8988T (cell line): ENCODE measurements around the gene HIGD1C.
"Not testable (repeated sequence)": the region's sequence is repeated elsewhere in the genome, so short reads cannot be mapped to it uniquely, and the experiment has no call there.

Source experiments
- DNase-seq: peaks from one replicate; pipeline ENCODE4 v3.0.0; 2011

The HIGD1C gene

GRCh38 chr12:50952510-50952909 is at the start of gene HIGD1C:
TSS of gene HIGD1C (plus strand) at chr12:50952544. CDS start at chr12:50953999, 1,455 bp downstream.
- no peak for DNase-seq

DNA sequence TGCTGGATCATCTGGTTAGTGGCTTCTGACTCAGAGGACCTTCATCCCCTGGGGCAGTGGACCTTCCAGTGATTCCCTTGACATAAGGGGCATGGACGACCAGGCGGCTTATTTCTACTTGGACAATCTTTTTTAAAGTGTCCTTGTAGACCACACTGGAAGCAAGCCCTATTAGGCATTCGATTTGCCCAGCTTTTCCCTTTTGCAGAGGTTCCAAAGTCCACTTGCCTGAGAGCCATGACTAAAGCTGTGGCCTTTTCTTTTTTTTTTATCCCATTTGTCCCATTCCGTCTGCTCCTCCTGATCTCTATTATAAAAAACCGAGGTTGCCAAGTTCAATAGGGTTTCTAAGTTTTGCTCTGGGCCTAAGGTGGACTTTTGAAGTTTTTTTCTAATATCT is 43.9 kb upstream of the HIGD1C start:
- not testable (repeated sequence) for DNase-seq

DNA sequence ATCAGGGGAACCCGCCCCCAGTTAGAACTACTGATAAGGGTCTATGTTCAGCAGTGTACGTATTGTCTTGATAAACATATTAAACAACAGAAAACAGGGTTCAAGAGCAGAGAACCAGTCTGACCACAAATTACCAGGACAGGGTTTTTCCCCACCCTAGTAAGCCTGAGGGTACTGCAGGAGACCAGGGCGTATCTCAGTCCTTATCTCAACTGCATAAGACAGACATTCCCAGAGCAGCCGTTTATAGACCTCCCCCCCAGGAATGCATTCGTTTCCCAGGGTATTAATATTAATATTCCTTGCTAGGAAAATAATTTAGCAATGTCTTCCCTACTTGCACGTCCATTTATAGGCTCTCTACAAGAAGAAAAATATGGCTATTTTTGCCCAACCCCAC is 40.0 kb upstream of the HIGD1C start:
- DNase-seq: not testable (repeated sequence)

DNA sequence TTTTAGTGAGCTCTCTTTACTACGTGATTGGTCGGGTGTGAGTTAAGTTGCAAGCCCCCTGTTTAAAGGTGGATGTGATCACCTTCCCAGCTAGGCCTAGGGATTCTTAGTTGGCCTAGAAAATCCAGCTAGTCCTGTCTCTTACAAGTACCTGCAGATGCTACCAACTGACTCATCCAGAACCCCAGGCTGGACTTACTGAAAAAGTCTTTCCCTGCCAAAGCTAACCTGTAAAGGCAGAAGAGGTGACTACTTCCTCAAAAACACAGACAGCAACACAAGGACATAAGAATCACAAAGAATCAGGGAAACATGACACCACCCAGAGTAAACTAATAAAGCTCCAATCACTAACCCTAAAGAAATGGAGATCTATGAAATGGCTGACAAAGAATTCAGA is 39.1 kb upstream of the HIGD1C start:
- no peak for DNase-seq

GRCh38 chr12:50914872-50915484 is 37.4 kb upstream of the HIGD1C start:
- DNase-seq: no peak

DNA sequence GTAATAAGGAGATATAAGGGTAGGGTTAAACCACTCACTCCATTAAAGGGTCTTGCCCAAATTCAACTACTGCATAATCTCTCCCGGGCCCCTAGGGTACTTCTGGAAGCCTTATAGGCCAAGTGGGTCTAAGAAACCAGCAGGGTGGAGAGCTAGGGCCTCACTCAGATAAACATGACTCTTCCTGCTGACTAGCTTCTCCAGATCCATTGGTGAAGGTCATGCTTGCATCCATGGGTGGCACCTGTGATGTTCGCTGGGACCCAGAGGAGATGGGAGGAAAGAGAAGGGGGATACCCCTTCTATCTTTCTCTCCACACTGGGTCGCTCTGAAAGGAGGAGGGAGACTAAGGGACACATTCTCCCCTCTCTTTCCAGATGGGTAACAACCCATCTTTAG is 36.1 kb upstream of the HIGD1C start:
- no peak for DNase-seq

GRCh38 chr12:50918584-50919316 is 33.6 kb upstream of the HIGD1C start:
- no peak for DNase-seq

GRCh38 chr12:50922820-50923219 is 29.5 kb upstream of the HIGD1C start:
- DNase-seq: no peak

- DNase-seq: no peak
These were observed 28.8 kb upstream of the HIGD1C start for GRCh38 chr12:50923361-50924130.

DNA sequence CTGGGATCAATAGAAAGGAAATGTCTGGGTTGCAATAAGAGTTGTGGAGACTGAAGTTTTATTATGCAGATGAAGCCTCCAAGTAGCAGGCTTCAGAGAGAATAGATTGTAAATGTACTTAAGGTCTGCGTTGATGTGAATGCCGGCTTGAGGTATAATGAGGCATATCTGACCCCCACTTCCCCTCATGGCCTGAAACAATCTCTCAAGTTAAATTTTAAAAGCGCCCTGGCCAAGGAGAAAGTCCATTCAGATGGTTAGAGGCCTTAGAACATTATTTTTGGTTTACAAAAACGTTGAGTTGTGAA is 28.3 kb upstream of the HIGD1C start:
- DNase-seq: no peak

DNA sequence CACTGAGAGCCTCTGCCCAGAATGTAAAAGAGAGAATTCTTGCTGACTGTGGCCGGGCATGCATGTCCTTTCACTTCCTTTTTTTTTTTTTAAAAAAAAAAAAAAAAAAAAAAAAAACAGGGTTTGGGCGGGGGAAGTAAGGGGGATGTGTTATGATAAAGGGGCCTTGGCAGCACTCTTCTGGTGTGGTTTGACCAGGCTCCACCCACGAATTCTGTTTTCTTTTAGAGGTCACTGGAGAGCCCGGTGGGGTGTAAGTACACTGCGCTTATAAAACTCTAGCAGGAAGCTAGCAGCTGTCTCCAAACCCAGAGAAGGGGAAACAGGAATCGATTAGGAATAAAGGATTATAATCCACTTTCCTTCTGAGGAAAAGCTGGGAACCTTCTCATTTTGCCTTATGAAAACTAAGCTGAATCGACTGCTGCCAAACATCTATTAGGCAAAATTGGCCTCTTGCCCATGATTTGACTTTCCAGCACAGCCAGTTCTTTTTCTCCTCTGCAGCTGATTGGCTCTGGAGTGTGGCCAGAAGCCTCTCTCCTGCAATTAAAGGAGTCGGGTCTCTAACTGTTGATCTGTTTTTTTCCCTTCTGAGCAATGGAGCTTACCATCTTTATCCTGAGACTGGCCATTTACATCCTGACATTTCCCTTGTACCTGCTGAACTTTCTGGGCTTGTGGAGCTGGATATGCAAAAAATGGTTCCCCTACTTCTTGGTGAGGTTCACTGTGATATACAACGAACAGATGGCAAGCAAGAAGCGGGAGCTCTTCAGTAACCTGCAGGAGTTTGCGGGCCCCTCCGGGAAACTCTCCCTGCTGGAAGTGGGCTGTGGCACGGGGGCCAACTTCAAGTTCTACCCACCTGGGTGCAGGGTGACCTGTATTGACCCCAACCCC is 27.7 kb upstream of the HIGD1C start:
- DNase-seq: no peak

DNA sequence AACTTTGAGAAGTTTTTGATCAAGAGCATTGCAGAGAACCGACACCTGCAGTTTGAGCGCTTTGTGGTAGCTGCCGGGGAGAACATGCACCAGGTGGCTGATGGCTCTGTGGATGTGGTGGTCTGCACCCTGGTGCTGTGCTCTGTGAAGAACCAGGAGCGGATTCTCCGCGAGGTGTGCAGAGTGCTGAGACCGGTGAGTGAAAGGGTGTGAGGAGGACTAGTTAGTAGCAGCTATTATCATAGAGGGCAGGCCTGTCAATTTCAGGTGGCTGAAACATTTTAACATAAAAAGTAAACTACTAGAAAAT is 27.0 kb upstream of the HIGD1C start:
- DNase-seq: no peak

- no peak for DNase-seq
These were observed 26.4 kb upstream of the HIGD1C start for GRCh38 chr12:50925920-50926319.

DNA sequence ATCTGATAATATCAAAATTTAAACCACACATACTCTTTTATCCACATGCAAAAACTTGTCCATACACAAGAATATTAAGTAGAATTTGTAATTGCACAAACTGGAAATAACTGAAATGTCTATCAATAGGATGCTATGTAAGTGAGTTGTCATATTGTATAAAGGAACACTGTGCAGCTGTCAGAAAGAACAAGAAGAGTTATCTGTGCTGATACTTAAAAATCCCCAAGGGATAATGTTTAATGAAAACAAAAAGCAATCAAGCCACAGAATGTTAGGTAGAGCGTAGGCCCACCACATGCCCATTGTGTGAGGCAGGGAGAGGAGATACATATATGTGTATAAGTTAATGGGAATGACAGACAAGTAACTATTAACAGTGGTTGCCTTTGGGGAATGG is 25.9 kb upstream of the HIGD1C start:
- no peak for DNase-seq

GRCh38 chr12:50926932-50927331 is 25.4 kb upstream of the HIGD1C start:
- DNase-seq: not testable (repeated sequence)

- DNase-seq: no peak
These were observed 25.0 kb upstream of the HIGD1C start for GRCh38 chr12:50927356-50927755.

GRCh38 chr12:50927766-50928224 is 24.5 kb upstream of the HIGD1C start:
- no peak for DNase-seq

DNA sequence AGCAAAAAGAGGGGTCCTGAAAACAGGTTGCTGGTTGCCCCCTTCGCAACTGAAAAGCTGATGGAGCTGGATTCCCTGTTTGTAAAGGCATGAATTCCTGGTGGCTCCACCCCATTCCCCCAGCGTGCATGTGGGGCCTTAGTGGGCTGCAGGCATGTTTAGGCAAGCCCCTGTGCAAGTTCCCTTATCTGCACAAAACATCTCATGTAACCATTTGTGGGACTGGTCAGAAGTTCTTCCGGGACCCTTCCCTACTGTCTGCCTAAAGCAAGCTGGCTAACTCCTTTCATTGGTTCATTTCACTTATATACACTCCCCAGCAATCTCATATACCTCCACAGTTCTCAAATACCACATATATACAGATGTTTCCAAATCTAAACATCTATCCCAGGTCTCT is 24.0 kb upstream of the HIGD1C start:
- DNase-seq: no peak

- no peak for DNase-seq
These were observed 22.5 kb upstream of the HIGD1C start for GRCh38 chr12:50929831-50930230.

- DNase-seq: not testable (repeated sequence)
These were observed 21.9 kb upstream of the HIGD1C start for GRCh38 chr12:50930477-50930876.

DNA sequence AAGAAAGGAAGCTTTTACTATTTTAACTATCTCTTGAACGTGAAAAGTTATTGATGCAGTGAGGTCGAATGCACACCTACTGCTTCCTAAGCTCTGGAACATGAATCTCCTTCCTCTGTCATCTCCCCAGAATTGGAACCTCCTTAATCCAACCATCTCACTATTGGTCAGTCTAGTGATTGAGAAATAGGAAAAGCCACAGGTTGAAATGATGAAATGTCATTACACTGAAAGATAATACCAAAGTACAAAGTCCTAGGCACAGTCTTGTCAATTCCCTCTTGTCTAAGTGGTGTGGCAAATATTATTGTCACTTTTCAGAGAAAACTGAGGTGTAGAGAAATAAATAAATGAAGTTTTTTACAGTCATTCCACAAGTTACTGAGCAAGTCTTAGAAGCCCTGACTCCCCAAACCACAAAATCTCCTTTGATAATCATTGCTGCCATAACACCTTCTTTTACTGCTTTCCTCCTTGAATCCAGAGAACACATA is 19.5 kb upstream of the HIGD1C start:
- DNase-seq: no peak

- DNase-seq: no peak
These were observed 18.8 kb upstream of the HIGD1C start for GRCh38 chr12:50933459-50934124.
